ENCODE measurements around the gene CYBB.
"Not testable (repeated sequence)": the region's sequence is repeated elsewhere in the genome, so short reads cannot be mapped to it uniquely, and the experiment has no call there.

Gene CYBB

GRCh38 chrX:37779857-37780256, at the start of gene CYBB:
Gene CYBB, plus strand, starts transcription at chrX:37780059. Its CDS starts 19 bp downstream, at chrX:37780078.
- DNase-seq (ENCODE audit: low read depth), result no peak

- DNase-seq (ENCODE audit: low read depth), result peak; percentile 43
These were observed 34.5 kb upstream of the CYBB start for GRCh38 chrX:37745354-37745753.

- DNase-seq (ENCODE audit: low read depth), result no peak
These were observed 34.0 kb upstream of the CYBB start for GRCh38 chrX:37745835-37746217.

GRCh38 chrX:37746218-37746941, 33.5 kb upstream of the CYBB start:
- no peak for DNase-seq (ENCODE audit: low read depth)

GRCh38 chrX:37746951-37747350, 32.9 kb upstream of the CYBB start:
- no peak for DNase-seq (ENCODE audit: low read depth)

- no peak for DNase-seq (ENCODE audit: low read depth)
These were observed 27.6 kb upstream of the CYBB start for GRCh38 chrX:37752281-37752680.

GRCh38 chrX:37752936-37753335, 26.9 kb upstream of the CYBB start:
- DNase-seq (ENCODE audit: low read depth), result no peak

GRCh38 chrX:37753384-37753783, 26.5 kb upstream of the CYBB start:
- no peak for DNase-seq (ENCODE audit: low read depth)

- no peak for DNase-seq (ENCODE audit: low read depth)
These were observed 25.3 kb upstream of the CYBB start for GRCh38 chrX:37754516-37754915.

- no peak for DNase-seq (ENCODE audit: low read depth)
These were observed 24.8 kb upstream of the CYBB start for GRCh38 chrX:37755025-37755424.

- no peak for DNase-seq (ENCODE audit: low read depth)
These were observed 22.8 kb upstream of the CYBB start for GRCh38 chrX:37757082-37757481.

GRCh38 chrX:37759351-37759750, 20.5 kb upstream of the CYBB start:
- DNase-seq (ENCODE audit: low read depth), result no peak

GRCh38 chrX:37759878-37760418, 19.9 kb upstream of the CYBB start:
- no peak for DNase-seq (ENCODE audit: low read depth)

- DNase-seq (ENCODE audit: low read depth), result no peak
These were observed 16.5 kb upstream of the CYBB start for GRCh38 chrX:37763400-37763799.

GRCh38 chrX:37765507-37765906, 14.4 kb upstream of the CYBB start:
- no peak for DNase-seq (ENCODE audit: low read depth)

- DNase-seq (ENCODE audit: low read depth), result no peak
These were observed 12.4 kb upstream of the CYBB start for GRCh38 chrX:37767430-37767829.

GRCh38 chrX:37768866-37769265, 11.0 kb upstream of the CYBB start:
- DNase-seq (ENCODE audit: low read depth), result not testable (repeated sequence)

GRCh38 chrX:37776283-37776986, 3.4 kb upstream of the CYBB start:
- no peak for DNase-seq (ENCODE audit: low read depth)

GRCh38 chrX:37776987-37777325, 2.9 kb upstream of the CYBB start:
- no peak for DNase-seq (ENCODE audit: low read depth)

GRCh38 chrX:37781081-37781480, 1.2 kb downstream of the CYBB start:
- no peak for DNase-seq (ENCODE audit: low read depth)

GRCh38 chrX:37781814-37782213, 2.0 kb downstream of the CYBB start:
- no peak for DNase-seq (ENCODE audit: low read depth)

- no peak for DNase-seq (ENCODE audit: low read depth)
These were observed 2.5 kb downstream of the CYBB start for GRCh38 chrX:37782359-37782758.

- DNase-seq (ENCODE audit: low read depth), result no peak
These were observed 3.4 kb downstream of the CYBB start for GRCh38 chrX:37783305-37783704.

- no peak for DNase-seq (ENCODE audit: low read depth)
These were observed 5.7 kb downstream of the CYBB start for GRCh38 chrX:37785569-37785968.
